GM18861 (cell line): ENCODE data around the gene TBL2.
"Not testable (repeated sequence)": the region's sequence is repeated elsewhere in the genome, so short reads cannot be mapped to it uniquely, and the experiment has no call there.

ENCODE experiments used
- ATAC-seq: cut with Tn5 transposase; IDR thresholded peaks from one replicate; pipeline ENCODE4 v1.9.1; 2021; ENCODE audit not compliant: unreplicated experiment

TBL2 gene

DNA sequence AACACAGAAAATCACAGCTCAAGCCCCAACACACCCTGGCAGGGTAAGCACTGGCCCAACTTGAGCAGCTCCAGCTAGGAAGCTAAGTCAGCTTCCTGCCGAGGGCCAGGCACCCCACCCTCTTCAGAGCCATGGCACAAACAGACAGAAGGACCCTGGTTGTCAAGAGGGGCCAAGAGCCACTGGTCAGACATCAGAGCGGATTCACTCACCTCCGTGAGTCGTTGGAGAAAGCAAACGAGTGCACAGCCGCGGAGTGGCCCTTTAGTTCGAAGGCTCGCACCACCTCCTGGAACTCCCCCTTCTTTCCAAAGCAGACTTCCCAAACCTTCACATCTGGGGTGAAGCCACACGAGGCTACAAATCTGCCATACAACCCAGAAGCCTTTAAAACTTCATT is 7.4 kb downstream of the TBL2 start:
- ATAC-seq: no peak

DNA sequence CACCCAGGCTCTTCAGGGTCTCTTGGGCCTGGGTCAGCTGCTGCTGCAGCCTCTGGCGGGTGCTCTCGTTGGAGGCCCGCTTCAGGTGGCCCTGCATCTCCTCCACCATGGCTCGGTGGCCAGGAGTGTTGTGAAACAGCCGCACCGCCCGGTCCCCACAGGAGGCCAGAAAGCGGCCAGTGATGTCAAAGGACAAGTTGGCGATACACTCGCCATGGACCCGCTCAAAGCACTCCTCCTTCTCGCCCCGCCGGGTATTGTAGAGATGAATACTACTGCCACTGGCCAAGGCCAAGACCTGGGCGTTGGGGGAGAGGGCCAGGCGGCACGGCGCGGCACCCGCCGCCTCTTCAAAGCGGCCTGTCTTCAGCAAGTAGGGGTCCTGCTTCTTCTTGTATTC is 7.9 kb downstream of the TBL2 start:
- no peak for ATAC-seq

DNA sequence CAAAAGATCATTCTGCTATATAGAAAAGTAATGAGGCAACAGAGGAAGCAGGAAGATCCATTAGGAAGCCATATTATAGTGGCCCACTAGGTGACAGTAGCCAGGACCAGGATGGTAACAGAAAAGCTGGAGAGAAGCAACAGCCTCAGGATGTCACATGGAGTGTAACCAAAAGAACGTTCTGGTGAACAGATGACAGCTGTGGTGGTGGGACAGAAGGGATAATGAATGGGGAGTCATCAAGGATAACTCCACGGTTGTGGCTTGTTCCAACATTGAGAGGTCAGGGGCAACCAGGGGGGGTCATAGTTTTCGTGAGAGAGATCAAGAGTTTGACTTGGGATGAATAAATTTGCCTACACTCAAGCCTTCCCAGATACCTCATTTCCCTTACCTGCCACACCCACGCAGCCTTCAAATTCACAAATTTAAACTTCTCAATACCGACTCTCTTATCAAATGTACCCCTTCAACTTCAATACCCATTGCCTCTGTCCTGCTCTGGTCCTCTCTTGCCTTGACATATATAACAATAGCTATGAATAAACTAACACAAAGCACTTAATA is 9.3 kb downstream of the TBL2 start:
- no peak for ATAC-seq

DNA sequence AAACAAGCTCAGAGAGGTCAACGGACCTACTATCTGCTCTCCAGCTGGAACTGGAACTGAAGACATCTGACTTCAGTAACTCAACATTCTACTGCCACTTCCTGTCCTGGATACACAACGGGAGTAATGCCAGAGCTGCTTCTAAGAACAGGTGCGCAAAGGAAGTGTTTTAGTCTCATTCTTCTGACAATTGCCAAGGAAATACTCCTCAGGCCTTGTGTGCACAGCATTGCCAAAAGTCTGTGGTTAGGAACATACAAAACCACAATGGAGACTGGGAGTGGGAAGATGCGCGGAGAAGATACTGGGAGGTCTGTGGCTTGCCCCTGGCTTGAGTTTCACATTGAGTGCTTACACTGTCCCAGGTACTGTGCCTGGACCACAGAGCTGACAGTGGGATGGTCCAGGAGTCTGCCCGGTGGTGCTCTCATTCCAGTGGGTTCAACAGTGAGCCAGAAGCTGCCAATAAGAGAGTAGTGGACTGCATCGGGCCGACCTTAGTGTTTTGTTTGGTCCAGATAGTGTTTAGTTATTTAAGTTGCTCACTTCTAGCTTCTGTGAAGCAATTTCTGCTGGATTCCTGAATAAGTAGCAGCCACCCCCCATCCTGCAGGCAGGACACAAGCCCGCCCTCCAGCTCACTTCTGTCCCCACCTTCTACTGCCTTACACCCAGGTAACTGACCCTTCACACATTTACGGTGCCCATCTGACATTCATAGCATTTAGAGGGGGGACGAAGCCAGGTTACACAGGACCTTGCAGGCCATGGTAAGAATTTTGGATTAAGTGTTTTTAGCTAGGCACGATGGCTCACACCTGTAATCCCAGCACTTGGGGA is 10.3 kb downstream of the TBL2 start:
- ATAC-seq: no peak

DNA sequence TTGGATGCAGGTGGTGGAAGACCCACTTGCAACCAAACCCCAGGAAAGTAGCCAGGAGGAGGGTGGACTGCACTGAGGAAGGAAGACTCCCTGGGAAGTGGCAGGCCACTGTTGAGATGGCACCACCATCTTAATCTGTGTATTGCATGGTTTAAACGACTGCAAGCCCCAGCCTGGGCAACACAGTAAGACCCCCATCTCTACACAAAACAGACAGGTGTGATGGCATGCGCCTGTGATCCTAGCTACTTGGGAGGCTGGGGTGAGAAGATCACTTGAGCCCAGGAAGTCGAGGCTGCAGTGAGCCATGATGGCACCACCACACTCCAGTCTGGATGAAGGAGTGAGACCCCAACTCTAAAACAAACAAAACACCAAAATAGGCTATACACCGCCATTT is 11.2 kb downstream of the TBL2 start:
- ATAC-seq: no peak

DNA sequence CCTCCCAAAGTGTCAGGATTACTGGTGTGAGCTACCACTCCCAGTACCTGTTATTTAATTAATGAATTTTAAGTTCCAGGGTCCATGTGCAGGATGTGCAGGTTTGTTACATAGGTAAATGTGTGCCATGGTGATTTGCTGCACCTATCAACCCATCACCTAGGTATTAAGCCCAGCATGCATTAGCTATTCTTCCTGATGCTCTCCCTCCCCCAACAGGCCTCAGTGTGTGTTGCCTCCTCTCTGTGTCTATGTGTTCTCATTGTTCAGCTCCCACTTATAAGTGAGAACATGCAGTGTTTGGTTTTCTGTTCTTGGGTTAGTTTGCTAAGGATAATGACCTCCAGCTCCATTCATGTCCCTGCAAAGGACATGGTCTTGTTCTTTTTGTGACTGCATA is 11.9 kb downstream of the TBL2 start:
- ATAC-seq: not testable (repeated sequence)

DNA sequence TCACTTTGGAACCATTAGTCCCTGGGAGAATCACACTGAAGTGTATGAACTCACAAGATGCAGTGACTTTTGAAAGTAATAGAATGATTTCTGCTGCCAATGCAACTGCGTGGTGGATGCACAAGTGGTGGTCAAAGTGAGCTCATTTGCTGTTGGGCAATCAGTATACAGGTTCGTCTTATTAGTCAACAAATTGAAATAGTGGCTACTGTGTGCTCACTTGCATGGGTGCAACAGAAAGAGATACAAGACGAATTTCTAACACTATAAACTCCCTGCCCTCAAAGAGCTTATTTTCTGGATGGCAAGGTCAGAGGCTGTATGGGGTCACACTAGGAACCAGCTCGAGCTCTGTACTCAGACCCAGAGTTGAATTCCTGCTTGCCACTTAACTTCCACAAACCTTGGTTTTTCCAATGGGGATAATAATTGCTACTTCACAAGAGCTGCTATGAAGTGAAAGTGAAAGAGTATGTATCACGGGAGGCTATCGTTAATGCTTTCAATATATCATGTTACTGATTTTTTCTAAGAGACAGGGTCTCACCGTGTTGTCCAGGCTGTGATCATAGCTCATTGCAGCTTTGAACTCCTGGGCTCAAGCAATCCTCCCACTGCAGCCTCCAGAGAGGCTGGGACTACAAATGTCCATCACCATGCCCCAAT is 12.6 kb downstream of the TBL2 start:
- ATAC-seq: no peak

DNA sequence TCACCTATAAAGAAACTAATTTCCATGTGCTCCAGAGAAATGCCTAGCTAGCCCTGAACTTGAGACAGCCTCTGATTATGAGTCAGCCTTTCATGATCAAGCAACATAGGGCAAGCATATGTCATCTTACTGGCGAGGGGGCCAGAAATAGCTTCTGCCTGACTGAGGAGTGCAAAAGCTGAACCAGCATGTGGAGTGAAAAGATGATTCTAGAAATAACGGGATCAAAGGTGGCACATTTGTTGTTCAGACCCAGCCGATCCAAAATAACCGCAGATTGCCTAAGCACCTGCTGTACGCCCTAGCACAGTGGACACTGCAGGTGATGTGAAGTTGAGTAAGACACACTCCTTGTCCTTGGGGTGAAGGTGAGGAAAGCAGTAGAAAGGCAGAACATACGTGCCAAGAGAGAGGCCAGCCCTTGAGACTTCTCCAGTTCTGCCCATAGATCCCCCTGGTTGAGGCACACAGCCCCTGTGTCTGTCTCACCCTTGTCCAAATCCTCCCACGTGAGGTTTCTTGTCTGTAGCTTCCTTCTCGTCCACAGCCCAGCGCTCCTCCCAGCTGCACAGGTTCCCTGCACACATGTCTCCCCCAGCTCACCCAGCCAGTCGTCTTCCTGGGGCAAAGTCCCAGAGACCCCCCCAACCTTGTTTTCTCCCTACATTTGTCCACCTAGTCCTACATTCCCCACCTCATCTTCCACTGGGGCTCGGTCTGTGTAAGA is 18.1 kb downstream of the TBL2 start:
- no peak for ATAC-seq

DNA sequence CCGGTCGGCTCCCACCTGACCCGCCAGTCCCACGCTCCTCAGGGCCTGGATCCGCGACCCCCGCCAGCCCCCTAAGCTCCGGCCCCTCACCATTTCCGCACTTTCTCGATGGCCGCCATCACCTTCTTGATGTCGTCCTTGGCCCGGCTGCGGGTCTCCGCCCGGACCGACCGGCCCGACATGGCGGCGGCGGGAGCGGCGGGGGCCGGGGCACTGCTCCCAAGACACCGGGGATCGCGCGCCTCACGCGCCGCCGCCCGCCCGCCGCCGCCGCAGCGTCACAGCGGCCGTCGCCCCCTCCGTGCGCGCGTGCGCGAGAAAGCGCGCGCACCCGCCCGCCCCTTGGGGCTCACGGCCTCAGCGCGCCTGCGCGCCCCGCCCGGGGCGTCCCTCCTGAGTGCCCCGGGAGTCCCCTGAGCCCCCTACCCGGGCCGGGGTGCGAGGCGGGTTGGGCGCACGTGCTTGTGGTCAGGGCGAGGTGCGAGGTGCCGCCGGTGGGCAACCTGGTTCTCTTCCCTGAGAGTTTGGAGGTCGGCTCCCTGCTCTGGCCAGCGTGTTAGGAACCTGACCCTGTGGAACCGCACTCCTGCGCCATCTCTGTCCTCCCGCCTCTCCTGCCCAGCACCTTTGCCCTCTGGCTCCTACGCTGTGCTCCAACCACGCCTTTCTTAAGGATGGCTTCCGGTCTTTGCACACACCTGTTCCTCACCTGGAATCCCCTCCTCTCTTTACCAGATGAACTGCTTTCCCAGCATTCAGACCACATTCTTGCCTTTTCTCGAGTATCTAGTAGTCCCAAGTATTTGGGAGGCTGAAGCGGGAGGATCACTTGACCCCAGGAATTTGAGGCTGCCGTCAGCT is 20.8 kb downstream of the TBL2 start, which contains the start of gene BCL7B:
TSS of gene BCL7B (minus strand) at position 294 of the 861 bp plus-strand sequence. CDS start at position 182, 112 bp downstream.
- ATAC-seq: peak; percentile 25

DNA sequence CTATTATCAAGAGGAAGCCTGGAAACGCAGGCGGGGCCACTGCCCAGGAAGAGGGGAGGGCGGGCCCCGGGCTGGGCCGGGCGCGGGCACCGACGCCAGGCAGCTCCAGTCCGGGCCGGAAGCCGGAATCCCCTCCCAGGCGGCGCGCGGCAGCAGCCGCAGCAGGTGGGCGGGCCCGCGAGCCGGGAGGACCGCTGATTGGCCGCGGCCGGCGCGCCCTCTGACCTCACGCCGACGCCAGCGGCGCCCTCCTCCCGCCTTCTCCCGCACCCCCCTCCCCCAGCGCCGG is 21.3 kb downstream of the TBL2 start:
- peak; percentile 86 for ATAC-seq

DNA sequence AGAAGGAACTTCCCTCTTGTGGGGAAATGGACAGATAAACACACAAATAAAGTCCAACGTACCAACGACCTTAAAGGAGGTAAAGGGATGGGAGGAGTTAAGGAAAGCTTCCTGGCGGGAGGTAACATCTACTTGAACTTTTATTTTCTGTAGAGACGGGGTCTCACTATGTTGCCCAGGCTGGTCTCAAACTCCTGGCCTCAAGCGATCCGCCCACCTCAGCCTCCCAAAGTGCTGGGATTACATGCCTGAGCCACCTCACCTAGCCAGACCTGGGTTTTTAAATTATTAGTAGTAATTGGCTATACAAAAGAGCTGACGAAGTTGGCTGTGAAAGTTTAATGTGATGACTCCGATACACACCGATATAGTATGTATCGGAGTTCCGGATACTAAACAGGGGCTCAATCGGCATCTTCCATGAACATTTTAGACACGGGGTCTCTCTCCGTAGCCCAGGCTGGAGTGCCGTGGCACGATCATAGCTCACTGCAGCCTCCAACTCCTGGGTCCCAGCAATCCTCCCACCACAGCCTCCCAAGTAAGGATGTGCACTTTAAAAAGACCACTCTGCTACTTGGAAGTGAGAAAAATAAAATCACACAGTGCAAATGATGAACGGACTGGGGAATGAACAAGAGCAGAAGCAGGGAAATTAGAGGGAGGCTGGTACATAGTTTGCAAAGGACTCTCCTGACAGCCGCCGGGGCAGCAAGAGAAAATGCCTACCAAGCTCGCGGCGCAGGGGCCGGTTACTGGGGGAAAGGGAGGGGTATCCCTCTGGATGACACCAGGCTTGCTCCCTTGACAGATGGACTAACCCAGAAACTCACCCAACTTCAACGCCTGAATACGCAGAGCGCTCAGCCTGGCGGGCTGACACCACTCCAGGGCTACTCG is 21.9 kb downstream of the TBL2 start:
- ATAC-seq: no peak

DNA sequence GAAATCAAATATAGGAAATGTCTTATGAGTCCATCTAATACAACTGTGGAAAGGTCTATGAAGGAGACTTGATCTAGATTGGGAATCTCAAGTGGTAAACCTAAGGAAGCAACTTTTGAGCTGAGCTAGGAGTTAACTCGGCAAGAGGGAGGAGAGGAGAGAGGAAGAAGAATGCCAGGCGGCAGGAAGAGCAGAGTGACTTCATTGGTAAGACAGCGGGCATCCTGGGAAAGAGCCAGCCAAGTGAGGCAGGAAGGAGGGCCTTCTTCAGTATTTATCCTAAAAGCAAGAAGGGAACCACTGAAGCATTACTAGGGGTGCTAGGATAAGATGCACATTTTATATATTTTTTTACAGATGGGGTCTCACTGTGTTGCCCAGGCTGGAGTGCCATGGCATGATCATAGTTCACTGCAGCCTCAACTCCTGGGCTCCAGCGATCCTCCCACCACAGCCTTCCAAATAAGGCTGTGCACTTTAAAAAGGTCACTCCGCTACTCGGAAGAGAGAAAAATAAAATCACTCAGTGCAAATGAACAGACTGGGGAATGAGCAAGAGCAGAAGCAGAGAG is 22.9 kb downstream of the TBL2 start:
- no peak for ATAC-seq

DNA sequence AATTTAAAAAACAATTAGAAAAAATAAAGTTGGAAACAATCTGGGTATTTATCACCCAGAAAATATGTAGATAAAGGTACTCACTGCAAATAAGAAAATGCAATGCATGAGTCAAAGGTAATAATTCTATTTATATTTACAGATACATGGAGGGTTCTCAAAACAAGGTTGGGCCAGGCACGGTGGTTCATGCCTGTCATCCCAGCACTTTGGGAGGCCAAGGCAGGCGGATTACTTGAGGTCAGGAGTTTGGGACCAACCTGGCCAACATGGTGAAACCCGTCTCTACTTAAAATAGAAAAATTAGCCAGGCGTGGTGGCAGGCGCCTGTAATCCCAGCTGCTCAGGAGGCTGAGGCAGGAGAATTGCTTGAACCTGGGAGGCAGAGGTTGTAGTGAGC is 28.3 kb downstream of the TBL2 start:
- ATAC-seq: not testable (repeated sequence)

DNA sequence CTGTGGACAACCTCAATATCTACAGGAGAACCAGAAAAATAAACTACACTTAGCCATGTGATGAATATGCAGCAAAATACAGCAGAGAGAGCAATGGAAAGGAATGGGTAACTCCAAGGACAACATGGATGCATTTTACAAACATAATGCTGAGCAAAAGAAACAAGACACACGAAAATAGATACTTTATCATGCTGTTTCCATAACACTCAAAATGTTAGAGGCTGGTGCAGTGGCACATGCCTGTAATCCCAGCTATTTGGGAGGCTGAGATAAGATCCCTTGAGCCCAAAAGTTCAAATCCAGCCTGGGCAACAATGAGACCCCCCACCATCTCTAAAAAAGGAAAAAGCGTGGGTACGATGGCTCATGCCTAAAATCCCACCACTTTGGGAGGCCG is 29.2 kb downstream of the TBL2 start:
- no peak for ATAC-seq

DNA sequence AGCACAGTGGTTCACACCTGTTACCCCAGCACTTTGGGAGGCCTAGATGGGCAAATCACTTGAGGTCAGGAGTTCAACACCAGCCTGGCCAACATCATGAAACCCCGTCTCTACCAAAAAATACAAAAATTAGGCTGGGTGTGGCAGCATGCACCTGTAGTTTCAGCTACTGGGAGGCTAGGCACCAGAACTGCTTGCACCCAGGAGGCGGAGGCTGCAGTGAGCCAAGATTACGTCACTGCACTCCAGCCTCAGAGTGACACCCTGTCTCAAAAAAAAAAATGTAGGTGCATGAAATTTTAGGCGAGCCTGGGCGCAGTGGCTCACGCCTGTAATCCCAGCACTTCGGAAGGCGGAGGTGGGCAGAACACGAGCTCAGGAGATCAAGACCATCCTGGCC is 30.5 kb downstream of the TBL2 start:
- no peak for ATAC-seq

DNA sequence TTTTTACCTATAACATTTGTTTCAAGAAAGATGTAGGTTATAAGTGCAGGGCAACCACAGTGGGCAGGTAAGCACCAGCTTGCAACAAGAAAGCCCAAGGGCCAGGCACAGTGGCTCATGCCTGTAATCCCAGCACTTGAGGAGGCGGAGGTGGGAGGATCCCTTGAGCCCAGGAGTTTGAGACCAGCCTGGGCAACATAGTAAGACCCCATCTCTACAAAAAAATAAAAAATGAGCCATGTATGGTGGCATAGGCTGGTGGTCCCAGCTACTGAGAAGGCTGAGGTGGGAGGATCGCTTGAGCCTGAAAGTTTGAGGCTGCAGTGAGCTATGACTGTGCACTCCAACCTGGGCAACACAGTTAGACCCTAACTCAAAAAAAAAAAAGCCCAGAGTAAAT is 33.7 kb downstream of the TBL2 start:
- no peak for ATAC-seq

DNA sequence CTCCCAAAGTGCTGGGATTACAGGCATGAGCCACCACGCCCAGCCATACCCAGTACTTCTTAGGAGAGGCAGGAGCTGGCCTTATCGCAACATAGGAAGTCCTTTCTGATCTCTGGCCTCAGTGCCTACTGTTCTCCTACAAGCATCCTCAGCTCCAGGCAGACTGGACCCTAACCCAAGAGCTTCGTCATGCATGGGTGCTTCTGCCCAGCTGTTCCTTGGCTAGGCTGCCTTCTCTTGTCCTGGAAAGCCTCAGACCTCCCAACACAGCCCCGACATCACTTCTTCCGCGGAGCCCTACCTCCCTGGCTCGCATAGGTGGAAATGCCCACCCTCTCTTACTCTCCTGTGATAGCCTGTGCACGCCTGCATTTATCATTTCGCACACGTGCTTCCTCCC is 36.7 kb downstream of the TBL2 start:
- no peak for ATAC-seq

DNA sequence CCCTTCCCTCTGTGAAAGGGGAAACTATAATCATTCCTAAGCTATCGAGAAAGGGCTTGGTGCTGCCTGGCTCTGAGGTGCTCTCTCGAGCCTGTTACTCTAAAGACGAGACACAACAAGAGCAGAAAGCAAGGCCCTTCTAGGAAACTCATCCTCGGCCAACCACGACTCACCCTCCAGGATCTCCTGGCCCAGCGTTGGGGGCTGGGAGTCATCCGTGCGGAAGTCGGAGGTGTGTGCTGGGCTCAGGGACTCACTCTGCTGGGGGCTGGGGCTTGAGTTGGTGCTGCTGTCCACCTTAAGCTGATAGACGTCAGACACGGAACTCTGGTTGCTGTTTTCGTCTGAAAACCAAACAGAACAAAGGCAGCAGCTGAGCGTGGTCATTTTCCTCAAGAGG is 38.7 kb downstream of the TBL2 start:
- ATAC-seq: no peak

DNA sequence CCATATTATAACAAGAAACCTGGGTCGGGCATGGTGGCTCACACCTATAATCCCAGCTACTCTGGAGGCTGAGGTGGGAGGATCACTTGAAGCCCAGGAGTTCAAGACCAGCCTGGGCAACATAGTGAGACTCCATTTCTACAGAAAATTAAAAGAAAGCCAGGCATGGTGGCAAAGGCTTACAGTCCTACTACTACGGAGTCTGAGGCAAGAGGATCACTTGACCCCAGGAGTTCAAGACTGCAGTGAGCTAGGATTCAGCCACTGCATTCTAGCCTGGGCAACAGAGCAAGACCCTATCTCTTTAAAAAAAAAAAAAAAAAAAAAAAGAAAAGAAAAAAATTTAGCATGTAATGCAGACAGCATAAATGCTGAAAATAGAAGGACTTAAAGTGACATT is 39.9 kb downstream of the TBL2 start:
- ATAC-seq: not testable (repeated sequence)
